ENCODE data around the gene SEC14L2. TPM values are rescaled to one million over a fixed set of nuclear protein-coding genes. Genes with fewer than 3 reads are reported as not detected.

The SEC14L2 gene
- total RNA-seq, 1 donor: 3.2 TPM

DNA sequence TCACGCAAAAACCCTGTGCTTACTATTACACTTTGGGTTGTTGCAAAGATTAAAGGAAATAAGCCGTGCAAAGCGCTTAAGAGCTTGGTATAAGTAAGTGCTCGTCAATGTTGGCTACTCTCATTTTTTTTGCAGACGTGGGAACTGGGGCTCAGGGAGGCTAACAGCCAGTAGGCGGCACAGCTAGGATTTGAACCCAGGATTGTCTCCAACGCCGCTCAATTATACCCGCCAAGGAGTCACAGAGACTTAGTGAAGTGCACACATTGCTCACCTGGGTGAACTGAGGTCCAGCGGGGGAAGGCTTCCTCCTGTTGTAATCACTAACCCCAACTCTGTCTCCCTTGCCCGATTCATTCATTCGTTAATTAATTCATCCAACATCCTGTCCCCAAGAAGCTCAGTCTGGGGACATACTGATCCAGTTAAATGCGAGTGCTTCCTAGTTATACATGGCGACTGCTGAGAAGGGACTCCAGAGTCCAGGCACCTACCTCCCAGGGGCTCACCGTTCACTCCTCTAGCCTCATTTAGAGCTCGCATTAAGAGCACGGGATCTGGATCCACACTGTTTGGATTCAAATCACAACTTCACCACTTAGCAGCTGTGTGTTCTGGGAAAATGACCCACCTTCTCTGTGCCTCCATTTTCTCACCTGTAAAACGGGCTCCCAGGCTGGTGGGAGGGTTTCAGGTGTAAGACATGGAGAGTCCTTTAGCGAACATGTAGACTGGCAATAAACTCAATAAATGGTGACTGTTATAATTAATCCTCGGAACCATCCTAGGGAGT is 27.9 kb downstream of the SEC14L2 start:
- DNase-seq (ENCODE audit: low read depth in 2 of 3, low spot score in 2 of 3): no peak

DNA sequence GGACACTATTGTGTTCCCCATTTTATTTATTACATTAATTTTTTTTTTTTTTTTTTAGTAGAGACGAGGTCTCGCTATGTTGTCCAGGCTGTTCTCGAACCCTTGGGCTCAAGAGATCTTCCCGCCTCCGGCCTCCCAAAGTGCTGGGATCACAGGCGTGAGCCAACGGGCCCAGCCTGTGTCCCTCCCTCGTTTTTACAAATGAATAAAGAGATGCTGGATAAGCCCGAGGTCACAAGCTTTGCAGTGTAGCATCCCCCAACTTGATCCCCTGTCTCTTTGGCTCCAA is 28.5 kb downstream of the SEC14L2 start:
- DNase-seq (ENCODE audit: low read depth in 2 of 3, low spot score in 2 of 3): no peak

DNA sequence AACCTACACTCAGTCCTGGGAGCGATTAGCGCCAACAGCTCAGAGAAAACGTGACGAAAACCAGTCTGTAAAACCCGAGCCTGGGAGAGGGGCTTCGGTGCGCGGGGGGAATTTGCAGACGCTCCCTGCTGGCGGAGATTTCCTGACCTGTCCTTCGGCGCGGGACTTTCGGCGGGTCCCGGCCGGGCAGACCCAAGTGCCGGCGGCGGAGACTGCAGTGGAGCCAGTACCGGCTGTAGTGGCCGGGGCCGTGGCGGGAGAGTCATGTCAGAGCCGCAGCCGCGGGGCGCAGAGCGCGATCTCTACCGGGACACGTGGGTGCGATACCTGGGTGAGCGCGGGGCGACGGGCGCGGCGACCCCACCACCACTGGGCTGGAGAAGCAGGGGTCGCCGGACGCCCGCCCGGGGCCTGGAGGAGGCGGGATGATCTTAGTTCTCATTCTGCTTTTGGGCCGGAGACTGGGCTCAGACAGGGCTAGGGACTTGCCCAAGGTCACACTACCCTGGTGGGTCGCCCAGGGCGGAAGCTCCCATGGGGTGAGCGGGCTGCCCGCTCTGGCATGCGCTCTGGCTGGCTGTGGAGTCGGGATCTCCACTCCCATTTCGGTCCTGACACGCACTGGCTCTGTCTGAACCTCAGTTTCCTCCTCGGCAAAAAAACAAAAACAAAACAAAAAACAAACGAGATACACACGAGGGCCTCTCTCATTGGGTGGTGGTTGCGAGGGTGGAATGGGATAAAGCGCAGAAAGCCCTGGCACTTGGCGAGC is 29.0 kb downstream of the SEC14L2 start, which contains the start of gene MTFP1:
Gene MTFP1, plus strand, starts transcription at position 153 of the 772 bp plus-strand sequence. Its CDS starts 112 bp downstream, at position 265.
- peak in 1 of 3 donors; percentile 48 for DNase-seq (ENCODE audit: low read depth in 2 of 3, low spot score in 2 of 3)

DNA sequence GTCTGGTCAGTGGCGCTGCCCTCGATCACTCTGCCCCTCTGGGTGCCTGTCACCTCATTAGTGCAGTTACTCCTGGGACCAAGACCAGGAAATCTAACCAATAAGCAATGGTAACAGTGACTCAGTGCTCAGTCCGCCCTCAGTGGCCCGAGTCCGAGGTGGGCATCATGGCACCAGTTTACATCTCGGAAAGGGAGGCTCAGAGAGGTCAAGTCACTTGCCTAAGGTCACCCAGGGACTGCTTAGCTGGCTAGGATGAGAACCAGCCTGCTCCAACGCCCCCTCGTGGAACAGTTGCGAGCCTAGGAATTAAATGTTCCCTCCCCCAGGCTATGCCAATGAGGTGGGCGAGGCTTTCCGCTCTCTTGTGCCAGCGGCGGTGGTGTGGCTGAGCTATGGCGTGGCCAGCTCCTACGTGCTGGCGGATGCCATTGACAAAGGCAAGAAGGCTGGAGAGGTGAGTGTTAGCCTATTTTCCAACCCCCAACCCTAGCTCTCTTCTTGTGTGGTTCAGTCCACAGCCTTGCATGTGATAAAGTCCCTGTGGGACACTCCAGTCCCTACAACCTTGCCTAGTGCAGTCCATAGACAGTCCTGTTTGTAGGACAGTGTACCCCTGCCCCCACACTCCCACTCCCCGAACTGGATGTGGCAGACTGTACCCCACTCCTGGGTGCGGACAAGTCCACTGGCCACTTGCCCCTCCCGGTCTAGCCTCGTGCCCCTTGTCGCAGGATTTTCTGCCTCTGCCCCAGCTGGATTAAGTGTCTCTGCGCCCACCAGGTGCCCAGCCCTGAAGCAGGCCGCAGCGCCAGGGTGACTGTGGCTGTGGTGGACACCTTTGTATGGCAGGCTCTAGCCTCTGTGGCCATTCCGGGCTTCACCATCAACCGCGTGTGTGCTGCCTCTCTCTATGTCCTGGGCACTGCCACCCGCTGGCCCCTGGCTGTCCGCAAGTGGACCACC is 29.9 kb downstream of the SEC14L2 start:
- peak; percentile 61 to 89 (median 77) for DNase-seq (ENCODE audit: low read depth in 2 of 3, low spot score in 2 of 3)

DNA sequence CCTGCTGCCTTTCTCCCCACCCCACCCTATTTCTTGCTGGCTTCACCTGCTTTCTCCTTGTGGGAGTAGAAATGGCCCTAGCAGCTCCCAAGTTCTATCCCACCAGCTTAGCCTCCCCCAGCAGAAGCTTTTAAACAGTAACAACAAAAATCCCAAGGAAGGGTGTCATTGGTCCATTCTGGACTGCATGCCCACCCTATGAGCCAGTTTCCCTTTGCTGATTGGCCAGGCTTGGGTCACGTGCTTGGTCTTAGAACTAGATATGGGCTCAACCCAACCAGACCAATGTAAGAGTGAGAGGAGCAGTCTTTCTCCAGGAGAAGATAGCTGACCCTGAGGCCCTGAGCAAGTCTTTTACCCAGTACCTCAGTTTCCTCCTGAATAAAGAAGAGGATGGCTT is 31.1 kb downstream of the SEC14L2 start:
- no peak for DNase-seq (ENCODE audit: low read depth in 2 of 3, low spot score in 2 of 3)

DNA sequence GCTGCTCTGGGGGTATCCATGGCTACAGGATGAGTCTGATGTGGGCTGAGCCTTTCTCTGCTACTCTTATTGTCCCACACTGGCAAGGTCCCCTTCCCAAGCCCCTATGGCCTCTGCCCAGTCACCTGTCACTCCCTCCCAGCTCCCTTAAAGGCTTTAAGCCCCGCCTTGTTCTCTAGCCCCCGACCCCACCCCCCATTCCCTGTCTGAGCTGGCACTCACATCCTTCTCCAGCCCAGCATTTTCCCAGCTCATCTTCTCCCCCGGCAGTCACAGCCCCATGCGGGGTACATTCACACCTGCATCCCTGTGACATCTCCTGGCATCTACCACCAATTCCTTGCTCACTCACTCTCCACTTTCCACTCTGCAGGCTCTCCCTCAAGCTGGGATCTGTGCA is 33.1 kb downstream of the SEC14L2 start:
- DNase-seq (ENCODE audit: low read depth in 2 of 3, low spot score in 2 of 3): no peak

DNA sequence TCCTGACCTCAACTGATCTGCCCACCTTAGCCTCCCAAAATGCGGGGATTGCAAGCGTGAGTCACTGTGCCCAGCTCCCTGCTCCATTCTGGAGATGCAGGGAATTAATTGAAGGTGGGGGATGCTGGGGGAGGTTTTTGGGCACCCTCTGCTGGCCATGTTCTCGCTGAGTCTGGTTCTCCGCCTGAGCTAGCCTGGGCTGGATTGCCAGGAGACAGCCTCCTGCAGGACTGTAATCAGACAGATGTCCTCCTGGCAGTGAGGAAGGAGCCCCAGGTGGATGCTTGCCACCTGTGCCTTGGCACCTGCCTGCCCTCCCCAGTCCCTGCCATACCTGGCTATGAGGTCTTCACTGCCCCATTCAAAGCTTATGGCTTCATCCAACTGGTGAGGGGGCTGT is 34.1 kb downstream of the SEC14L2 start:
- no peak for DNase-seq (ENCODE audit: low read depth in 2 of 3, low spot score in 2 of 3)

DNA sequence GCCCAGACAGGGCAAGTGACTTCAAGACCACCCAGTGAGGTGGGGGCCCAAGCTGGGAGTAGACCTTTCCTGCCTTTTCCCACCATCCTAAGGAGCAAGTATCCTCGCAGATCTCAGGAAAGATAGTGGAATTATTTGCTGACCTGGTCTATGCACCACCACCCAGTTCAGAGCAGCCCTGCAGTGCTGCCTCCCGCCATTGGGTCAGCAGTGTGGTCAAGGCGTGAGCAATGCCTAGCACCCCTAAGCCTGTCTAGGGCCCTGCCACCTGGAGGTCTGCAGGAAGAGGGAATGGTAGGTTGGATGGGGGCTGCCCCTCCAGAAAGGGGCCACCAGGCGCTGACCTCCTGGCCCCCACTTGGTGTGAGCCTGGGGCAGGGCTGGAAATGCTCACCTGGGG is 35.3 kb downstream of the SEC14L2 start:
- no peak for DNase-seq (ENCODE audit: low read depth in 2 of 3, low spot score in 2 of 3)

DNA sequence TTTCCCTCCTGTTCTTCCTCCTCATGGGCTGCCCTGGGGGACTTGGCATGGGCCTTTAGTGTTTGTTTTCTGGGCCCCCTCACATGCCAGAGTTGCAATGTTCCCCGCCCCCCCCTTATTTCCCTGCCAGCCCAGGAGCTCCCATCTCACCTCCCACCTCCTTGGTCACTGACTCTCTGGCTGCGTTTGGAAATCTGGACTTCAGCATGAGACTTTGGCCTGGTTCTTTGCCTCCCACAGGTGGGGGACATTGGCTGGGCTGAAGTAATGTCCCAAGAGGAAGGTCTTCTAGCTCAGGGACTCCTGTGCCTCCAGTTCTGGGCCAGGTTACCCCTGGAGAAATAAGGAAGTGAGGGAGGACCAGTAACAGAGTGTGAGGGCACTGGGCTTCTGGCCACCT is 35.7 kb downstream of the SEC14L2 start:
- no peak for DNase-seq (ENCODE audit: low read depth in 2 of 3, low spot score in 2 of 3)

DNA sequence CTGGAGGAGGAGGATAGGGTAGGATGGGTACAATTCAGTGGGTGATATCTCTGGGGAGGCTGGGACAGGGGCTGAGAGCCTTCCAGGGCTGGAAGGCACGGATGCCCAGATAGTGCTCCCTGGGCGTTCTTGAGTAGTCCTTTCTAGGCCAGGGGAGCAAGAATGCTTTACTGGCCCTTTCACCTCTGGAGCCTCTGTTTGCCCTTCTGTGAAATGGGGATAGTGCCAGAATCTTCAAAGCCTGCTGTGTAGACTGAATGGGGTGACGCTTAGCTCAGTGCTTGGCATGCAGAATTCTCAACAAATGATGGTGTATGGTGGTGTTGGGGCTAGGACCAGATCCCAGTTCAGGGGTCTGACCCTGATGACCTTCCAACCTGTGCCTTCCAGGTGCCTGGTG is 36.4 kb downstream of the SEC14L2 start:
- DNase-seq (ENCODE audit: low read depth in 2 of 3, low spot score in 2 of 3): no peak

DNA sequence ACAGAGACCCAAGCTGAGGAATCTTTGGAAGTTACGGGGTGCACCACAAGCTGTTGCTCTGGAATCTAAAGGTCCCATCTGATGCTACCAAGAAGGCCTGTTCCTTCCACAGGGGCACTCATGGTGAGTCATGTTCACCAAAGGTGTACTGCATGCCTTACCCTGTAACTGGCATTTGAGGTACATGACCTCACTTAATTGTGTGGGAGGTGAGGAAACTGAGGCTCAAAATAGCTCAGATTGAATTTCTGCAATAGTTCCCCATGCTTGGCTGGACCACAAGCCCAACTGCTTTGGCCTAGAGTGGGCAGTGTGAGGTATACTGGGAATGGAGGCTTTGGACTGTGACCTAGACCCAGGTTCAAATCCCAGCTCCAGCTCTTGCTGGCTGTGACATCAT is 37.0 kb downstream of the SEC14L2 start:
- DNase-seq (ENCODE audit: low read depth in 2 of 3, low spot score in 2 of 3): no peak

DNA sequence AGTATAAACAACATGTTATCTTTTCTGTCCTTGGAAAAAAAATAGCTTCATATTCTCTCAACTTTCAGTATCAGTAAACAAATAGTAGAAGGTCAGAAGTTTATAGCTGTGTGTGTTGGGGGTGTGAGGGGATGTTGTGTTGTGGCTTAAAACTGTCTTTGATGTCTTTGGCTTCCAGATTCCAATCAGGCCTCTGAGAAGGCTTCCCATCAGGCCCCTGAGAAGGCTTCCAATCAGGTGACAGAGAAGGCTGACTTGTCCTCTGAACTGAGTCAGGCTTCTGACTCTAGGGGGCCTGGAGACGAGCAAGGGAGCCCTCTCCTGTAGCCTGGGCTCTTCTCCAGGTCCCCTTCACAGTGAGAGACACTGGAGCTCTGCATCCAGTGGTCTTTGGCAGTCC is 38.0 kb downstream of the SEC14L2 start:
- no peak for DNase-seq (ENCODE audit: low read depth in 2 of 3, low spot score in 2 of 3)

DNA sequence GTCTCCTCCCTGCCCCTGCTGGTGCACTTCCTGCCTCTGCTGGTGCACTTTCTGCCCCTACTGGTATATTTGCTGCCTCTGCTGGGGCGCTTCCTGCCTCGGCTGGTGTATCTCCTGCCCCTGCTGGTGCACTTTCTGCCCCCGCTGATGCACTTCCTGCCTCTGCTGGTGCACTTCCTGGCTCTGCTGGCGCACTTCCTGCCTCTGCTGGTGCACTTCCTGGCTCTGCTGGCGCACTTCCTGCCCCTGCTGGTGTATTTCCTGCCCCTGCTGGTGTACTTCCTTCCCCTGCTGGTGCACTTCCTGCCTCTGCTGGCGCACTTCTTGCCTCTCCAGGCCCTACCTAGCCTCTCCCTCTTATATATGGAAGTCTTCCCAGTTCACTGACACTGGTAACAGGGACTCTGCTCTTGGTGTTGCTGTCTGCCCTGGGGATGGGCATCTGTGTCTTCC is 38.9 kb downstream of the SEC14L2 start:
- DNase-seq (ENCODE audit: low read depth in 2 of 3, low spot score in 2 of 3): peak in 1 of 3 donors; percentile 74

DNA sequence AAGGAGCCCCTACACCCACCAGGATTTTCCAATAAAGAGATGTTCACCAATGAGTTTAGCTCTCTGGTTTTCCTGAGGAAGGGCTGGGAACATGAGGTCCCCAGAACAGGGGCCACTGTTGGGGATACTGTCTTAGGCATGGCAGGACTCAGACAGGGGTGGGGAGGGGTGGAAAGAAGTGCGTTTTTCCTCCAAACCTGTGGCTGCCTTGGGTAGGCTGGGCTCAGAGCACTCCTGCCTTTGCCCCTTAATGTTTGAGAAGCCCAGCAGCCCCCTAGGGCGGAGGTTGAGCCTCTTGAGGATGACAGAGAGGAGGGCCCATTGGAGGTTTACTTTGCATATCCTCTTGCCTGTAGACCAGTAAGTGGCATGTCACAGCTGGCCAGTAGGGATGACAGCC is 39.4 kb downstream of the SEC14L2 start:
- no peak for DNase-seq (ENCODE audit: low read depth in 2 of 3, low spot score in 2 of 3)

DNA sequence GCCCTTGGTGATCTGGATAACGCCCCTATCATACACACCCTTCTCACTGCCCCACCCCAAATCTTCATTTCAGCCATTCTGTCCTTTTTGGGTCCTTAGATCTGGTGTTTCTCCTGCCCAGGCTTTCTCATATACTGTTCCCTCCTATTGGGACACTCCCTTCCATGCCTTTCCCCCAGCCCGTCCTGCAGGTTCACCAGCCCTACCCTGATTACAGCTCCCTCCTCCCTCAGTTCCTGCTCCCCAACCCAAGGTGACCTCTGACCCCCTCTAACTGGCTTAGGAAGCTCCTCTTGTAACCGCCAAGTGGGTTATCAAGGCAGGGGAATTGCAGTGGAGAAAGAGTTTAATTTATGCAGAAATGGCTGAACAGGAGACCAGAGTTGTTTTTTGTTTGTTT is 41.7 kb downstream of the SEC14L2 start:
- no peak for DNase-seq (ENCODE audit: low read depth in 2 of 3, low spot score in 2 of 3)

DNA sequence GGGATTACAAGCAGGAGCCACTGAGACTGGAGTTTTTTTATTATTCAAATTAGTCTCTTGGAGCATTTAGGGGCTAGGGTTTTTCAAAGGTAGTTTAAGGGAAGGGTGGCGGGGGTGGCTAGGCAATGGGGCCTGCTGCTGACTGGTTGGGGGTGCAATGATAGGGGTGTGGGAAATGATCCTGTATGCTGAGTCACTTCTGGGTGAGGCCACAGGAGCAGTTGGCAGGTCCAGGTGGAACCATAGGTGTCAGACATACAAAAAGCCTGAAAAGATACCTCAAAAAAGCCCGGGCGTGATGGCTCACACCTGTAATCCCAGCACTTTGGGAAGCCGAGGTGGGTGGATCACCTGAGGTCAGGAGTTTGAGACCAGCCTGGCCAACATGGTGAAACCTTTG is 42.4 kb downstream of the SEC14L2 start:
- no peak for DNase-seq (ENCODE audit: low read depth in 2 of 3, low spot score in 2 of 3)

DNA sequence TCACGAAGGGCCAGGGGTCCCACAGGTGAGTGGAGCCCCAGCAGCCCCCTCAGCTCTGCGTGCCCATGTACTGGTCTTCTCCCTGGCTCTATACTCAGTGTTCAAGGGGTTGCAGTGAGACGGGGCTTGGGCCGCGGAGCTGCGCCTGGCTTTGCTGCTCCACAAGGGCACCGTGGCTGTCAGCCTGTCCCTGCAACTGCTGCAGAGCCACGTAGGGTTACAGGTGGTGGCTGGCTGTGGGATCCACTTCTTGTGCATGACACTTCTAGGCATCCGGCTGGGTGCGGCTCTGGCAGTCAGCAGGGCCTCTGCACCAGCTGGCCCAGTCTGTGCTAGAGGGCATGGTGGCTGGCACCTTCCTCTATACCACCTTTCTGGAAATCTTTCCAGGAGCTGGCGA is 43.0 kb downstream of the SEC14L2 start:
- no peak for DNase-seq (ENCODE audit: low read depth in 2 of 3, low spot score in 2 of 3)

DNA sequence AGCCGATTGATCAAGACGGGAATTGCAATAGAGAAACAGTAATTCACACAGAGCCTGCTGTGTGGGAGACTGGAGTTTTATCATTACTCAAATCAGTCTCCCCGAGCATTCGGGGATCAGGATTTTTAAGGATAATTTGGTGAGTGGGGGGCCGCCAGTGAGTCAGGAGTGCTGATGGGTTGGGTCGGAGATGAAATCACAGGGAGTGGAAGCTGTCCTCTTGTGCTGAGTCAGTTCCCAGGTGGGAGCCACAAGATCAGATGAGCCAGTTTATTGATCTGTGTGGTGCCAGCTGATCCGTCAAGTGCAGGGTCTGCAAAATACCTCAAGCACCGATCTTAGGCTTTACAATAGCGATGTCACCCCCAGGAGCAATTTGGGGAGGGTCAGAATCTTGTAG is 44.3 kb downstream of the SEC14L2 start:
- DNase-seq (ENCODE audit: low read depth in 2 of 3, low spot score in 2 of 3): no peak

DNA sequence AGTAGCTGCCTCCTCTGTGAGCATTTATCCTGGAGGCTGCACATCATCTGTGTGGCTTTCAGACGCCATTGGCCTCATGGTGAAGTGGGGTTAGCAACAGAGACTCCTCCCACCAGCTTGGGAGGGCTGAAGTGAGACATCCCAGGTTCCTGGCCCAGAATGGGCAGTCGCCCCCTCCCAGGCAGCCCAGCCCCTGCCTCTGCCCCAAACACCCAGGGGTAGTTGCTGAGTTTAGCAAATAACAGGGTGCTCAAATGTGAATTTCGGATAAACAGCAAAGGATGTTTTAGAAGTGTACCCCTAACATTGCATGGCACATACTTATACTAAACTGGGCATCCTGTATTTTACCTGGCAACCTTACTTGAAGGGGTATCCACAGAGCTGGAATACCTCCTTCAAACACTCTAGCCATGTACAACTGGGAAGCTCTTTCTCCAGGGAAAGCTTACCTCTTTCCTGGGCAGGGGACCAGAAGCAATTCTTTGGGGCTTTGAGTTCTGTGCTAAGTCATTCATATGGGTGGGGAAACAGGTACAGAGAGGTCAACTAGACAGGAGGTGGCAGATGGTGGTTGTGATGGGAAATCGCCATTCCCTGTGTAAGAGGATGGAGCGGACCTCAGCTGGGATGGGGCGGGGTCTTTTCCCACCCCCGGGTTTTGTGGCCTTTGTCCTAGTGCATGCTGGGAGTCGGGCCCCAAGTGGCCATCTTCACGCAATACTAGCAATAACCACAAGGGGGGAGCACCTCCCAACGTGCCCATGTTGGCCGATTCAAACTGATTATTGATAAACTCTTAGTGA is 48.0 kb downstream of the SEC14L2 start:
- DNase-seq (ENCODE audit: low read depth in 2 of 3, low spot score in 2 of 3): peak in 2 of 3 donors; percentile 50 to 67
